Measurements from ENCODE around the gene PLCB4.

GRCh38 chr20:9330151-9330550 is 261.3 kb downstream of the PLCB4 start:
- no peak for TF ChIP-seq CTCF (IDR thresholded peaks at IDR 0.05)
- TF ChIP-seq POLR2A (IDR thresholded peaks at IDR 0.05) = no peak
